Lower leg skin (tissue), 4 donors: ENCODE data around the gene RBM48. TPM values are rescaled to one million over a fixed set of nuclear protein-coding genes. Genes with fewer than 3 reads are reported as not detected.

ENCODE experiments used
- DNase-seq, 2 donors: peaks; one replicate each; pipeline ENCODE4 v3.0.0-alpha.2; 2019; ENCODE audit warnings: low spot score in 2 of 2
- H3K4me3 ChIP-seq: fragments of 200-600 bp; sonication (generic); 2 replicates; pipeline ENCODE4 v1.5.1; 2017; ENCODE audit warnings: mild to moderate bottlenecking, low read depth; ENCODE audit not compliant: poor library complexity, severe bottlenecking
- CTCF ChIP-seq, 3 donors: fragments of 450-650 bp; IDR thresholded peaks; one replicate each; pipeline ENCODE4 v1.5.1; 2016; ENCODE audit warnings: antibody characterized with exemption in 3 of 3, mild to moderate bottlenecking in 3 of 3, moderate library complexity in 2 of 3
- POLR2A ChIP-seq, 2 donors: fragments of 450-650 bp; IDR thresholded peaks; one replicate each; pipeline ENCODE4 v1.6.1; 2016 to 2017; ENCODE audit warnings: antibody characterized with exemption in 2 of 2, mild to moderate bottlenecking in 1 of 2, moderate library complexity in 1 of 2
- WGBS, 2 donors: methylation state at CpG; one replicate each; pipeline ENCODE4 v1.1.5; 2018; 5-methylcytosine and 5-hydroxymethylcytosine counted together
- intact Hi-C: fragments of 100-400 bp; cut with DNase I; formaldehyde crosslinking; loops from one replicate; pipeline ENCODE4 v1.15.0; 2023; ENCODE audit warnings: low total_unique reads
- total RNA-seq, 4 donors: library from RNA; depleted of rRNA; stranded (reverse); fragments of >200 nt; gene quantifications; one replicate each; pipeline ENCODE4 v1.1.0, GENCODE V29; 2016

Gene RBM48
- total RNA-seq, 4 donors from 2014 or later: 7.5 to 16.4 (median 12.4) TPM

DNA sequence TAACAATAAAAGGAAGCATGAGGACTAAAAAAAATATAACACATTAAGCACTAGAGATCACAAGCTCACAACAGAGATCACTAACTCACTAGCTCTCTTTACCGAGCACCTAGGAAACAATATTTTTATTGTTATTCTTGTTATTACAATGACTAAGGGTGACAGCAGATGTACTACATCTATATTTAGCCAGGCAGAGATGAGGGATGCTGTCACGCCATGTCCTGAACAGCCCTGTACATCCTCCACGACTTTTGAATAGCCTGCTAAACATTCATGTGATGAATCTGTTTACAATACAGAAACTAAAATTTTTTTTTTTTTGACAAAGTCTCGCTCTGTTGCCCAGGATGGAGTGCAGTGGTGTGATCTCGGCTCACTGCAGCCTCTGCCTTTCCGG lies 38.9 kb downstream of the RBM48 start:
- WGBS, 2 donors: 90 to 91% methylated on average over 6 of the region's 6 CpGs
- intact Hi-C loops: no loop called here
- H3K4me3 ChIP-seq: no peak overlapping the region
- TF ChIP-seq POLR2A (IDR thresholded peaks at IDR 0.05) (no peak), CTCF (IDR thresholded peaks at IDR 0.05) (no peak)
- no peak for DNase-seq

DNA sequence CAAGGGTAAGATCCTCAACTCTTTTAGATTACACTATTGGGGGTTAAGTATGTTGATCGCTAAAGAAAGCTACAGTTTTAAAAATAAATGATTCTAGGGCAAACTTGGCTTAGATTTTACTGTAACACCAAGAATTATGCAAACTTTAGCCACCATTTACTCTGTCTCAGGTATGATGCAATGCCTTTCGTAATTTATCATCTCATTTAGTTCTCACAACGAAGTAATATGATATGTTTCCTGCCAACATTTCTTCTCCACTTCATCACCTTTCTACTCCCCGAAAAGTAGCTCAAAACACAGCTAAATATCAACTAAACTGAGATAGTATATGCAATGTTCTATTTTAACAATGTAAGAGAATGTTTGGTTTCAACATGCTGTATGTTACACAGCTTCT lies 40.5 kb downstream of the RBM48 start:
- intact Hi-C loops: no loop called here
- WGBS, 2 donors: 91 to 92% methylated on average over 4 of the region's 4 CpGs
- no peak overlapping the region for H3K4me3 ChIP-seq
- no peak for TF ChIP-seq CTCF (IDR thresholded peaks at IDR 0.05)
- TF ChIP-seq POLR2A (IDR thresholded peaks at IDR 0.05): no peak
- DNase-seq: no peak

- TF ChIP-seq POLR2A (IDR thresholded peaks at IDR 0.05) (no peak), CTCF (IDR thresholded peaks at IDR 0.05) (no peak)
- no peak overlapping the region for H3K4me3 ChIP-seq
- no peak for DNase-seq
- intact Hi-C loops: no loop called here
- WGBS, 2 donors: 75 to 92% methylated on average over 3 of the region's 3 CpGs
Observed at GRCh38 chr7:92576296-92576695, 47.7 kb downstream of the RBM48 start.

DNA sequence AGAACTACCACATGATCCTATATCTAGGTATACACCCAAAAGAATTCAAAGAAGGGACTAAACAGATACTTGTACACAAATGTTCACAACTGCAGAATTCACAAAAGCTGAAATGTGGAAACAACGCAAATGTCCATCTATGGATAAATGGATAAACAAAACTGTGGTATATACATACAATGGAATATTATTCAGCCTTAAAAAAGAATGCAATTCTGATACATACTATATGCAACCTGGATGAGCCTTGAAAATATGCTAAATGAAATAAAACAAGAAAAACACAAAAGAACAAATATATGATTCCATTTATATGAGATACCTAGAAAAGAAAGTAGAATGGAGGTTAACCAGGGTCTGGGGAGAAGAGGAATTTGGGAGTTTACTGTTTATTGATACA lies 54.4 kb downstream of the RBM48 start:
- TF ChIP-seq POLR2A (IDR thresholded peaks at IDR 0.05) (no peak), CTCF (IDR thresholded peaks at IDR 0.05) (no peak)
- intact Hi-C loops: no loop called here
- whole genome bisulfite sequencing, 2 donors: 100% methylated on average over 1 of the region's 1 CpG
- DNase-seq: no peak
- H3K4me3 ChIP-seq: no peak overlapping the region

GRCh38 chr7:92584953-92585352 lies 56.4 kb downstream of the RBM48 start:
- no peak for TF ChIP-seq POLR2A (IDR thresholded peaks at IDR 0.05)
- H3K4me3 ChIP-seq: no peak overlapping the region
- intact Hi-C loops: no loop called here
- DNase-seq: no peak

- TF ChIP-seq POLR2A (IDR thresholded peaks at IDR 0.05): no peak
- TF ChIP-seq CTCF (IDR thresholded peaks at IDR 0.05): no peak
- DNase-seq: no peak
- intact Hi-C loops: no loop called here
- H3K4me3 ChIP-seq: no peak overlapping the region
Observed at GRCh38 chr7:92586403-92586802, 57.8 kb downstream of the RBM48 start.
